ENCODE results near the gene PLA2G4A. TPM values are rescaled to one million over a fixed set of nuclear protein-coding genes. Genes with fewer than 3 reads are reported as not detected.
"Not testable (repeated sequence)": the region's sequence is repeated elsewhere in the genome, so short reads cannot be mapped to it uniquely, and the experiment has no call there.

PLA2G4A gene
- total and polyA plus RNA-seq, 2 donors (not counting 1 experiment from before 2014, with no cell fraction given) = 0.15 TPM; not detected in 1

DNA sequence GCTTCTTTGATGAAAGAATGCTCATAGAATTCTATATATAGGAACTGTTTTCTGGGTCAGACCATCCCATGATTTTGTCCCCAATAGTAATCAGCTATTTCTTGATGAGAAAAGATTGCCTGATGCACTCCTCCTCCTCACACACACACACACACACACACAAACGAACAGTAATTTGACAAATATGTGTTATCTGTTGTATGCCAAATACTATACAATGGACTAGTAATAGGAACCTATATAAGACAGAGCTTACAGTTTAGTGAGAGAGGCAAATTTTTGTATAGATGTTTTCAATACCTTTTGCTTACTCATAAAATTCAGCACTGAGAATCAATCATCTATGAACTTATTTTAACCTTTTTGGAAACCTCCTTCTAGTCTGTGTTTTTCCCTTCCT lies 76.8 kb downstream of the PLA2G4A start:
- no peaks in the 10 kb centered on the region for H3K27me3 Mint-ChIP-seq
- no peaks in the 10 kb centered on the region for H3K4me1 Mint-ChIP-seq
- CTCF ChIA-PET = no interaction called here
- WGBS (ENCODE audit: insufficient coverage) = no CpG with 5 or more reads among the region's 1 CpG
- intact Hi-C loops (cut with micrococcal nuclease) = no loop called here
- no peak overlapping the region for H3K9ac ChIP-seq (ENCODE audit: low read length)
- no peak for ATAC-seq (ENCODE audit: low read depth)
- no peak for TF ChIP-seq EZH2 (IDR thresholded peaks at IDR 0.05; ENCODE audit: borderline replicate concordance, insufficient read depth, low read depth, low read length, poor library complexity, severe bottlenecking)
- H3K27me3 ChIP-seq (replicated peaks in 1 of 4; ENCODE audit: control extremely low read depth in 1 of 4, control insufficient read depth in 3 of 4, insufficient read depth in 4 of 4, low read length in 3 of 4) = no peaks in the 10 kb centered on the region
- no peak overlapping the region for H3K27ac ChIP-seq (ENCODE audit: low read length in 2 of 2)
- no peak for DNase-seq
- H3K9me3 Mint-ChIP-seq (ENCODE audit: insufficient read depth) = no peaks in the 10 kb centered on the region
- H3K4me2 ChIP-seq (replicated peaks; ENCODE audit: low read depth, low read length, poor library complexity, severe bottlenecking) = no peak overlapping the region
- POLR2A ChIA-PET = no interaction called here
- H4K20me1 ChIP-seq (ENCODE audit: control insufficient read depth, insufficient read depth, low read length, poor library complexity, severe bottlenecking) = no peaks in the 10 kb centered on the region
- H3K4me3 ChIP-seq (ENCODE audit: control extremely low read depth in 1 of 5, extremely low read depth in 1 of 5, insufficient read depth in 1 of 5, low read depth in 2 of 5, low read length in 4 of 5) = no peak overlapping the region
- H3K4me3 Mint-ChIP-seq = no peak overlapping the region
- H3K4me1 ChIP-seq (ENCODE audit: control insufficient read depth in 2 of 2, insufficient read depth in 2 of 2, low read length in 2 of 2) = no peaks in the 10 kb centered on the region
- no peaks in the 10 kb centered on the region for H3K36me3 ChIP-seq (replicated peaks in 1 of 2; ENCODE audit: control extremely low read depth in 1 of 2, control insufficient read depth in 1 of 2, extremely low read depth in 1 of 2, insufficient read depth in 2 of 2, low read length in 1 of 2)
- H3K27ac Mint-ChIP-seq = no peak overlapping the region
- no peaks in the 10 kb centered on the region for H3K9me3 ChIP-seq (ENCODE audit: control extremely low read depth in 1 of 3, control insufficient read depth in 2 of 3, insufficient read depth in 1 of 3, low read length in 2 of 3)
- no peak overlapping the region for H2AFZ ChIP-seq (ENCODE audit: insufficient read depth, low read depth, low read length, poor library complexity, severe bottlenecking)
- H3K79me2 ChIP-seq (ENCODE audit: control insufficient read depth, insufficient read depth, low read length) = no peaks in the 10 kb centered on the region

DNA sequence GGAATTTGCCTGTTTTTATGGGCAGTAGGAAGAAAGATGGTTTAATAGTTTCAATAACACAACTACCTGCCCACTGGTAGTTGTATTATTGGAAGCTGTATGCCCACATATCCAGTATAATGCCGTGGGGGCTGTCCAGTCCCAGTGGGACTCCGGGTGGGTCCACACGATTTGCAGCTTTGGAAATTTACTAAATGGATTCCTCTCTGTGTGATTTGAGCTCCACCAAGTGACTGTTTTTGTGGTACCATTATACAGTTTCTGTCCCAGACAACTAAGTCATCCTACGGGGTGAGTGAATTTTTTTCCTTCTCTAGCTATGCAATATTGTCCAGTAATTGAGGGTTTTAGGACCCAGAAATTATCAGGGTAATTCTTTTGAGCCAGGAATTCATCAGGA lies 86.8 kb downstream of the PLA2G4A start:
- Histone ChIP-seq H3K27me3 (replicated peaks in 1 of 4; ENCODE audit: control extremely low read depth in 1 of 4, control insufficient read depth in 3 of 4, insufficient read depth in 4 of 4, low read length in 3 of 4) (no peaks in the 10 kb centered on the region), H2AFZ (ENCODE audit: insufficient read depth, low read depth, low read length, poor library complexity, severe bottlenecking) (no peak overlapping the region), H4K20me1 (ENCODE audit: control insufficient read depth, insufficient read depth, low read length, poor library complexity, severe bottlenecking) (no peaks in the 10 kb centered on the region), H3K79me2 (ENCODE audit: control insufficient read depth, insufficient read depth, low read length) (no peaks in the 10 kb centered on the region), H3K4me3 (ENCODE audit: control extremely low read depth in 1 of 5, extremely low read depth in 1 of 5, insufficient read depth in 1 of 5, low read depth in 2 of 5, low read length in 4 of 5) (no peak overlapping the region), H3K9me3 (ENCODE audit: control extremely low read depth in 1 of 3, control insufficient read depth in 2 of 3, insufficient read depth in 1 of 3, low read length in 2 of 3) (no peaks in the 10 kb centered on the region), H3K9ac (ENCODE audit: low read length) (no peak overlapping the region), H3K36me3 (replicated peaks in 1 of 2; ENCODE audit: control extremely low read depth in 1 of 2, control insufficient read depth in 1 of 2, extremely low read depth in 1 of 2, insufficient read depth in 2 of 2, low read length in 1 of 2) (no peaks in the 10 kb centered on the region), H3K27ac (ENCODE audit: low read length in 2 of 2) (no peak overlapping the region), H3K4me2 (replicated peaks; ENCODE audit: low read depth, low read length, poor library complexity, severe bottlenecking) (no peak overlapping the region), H3K4me1 (ENCODE audit: control insufficient read depth in 2 of 2, insufficient read depth in 2 of 2, low read length in 2 of 2) (no peaks in the 10 kb centered on the region)
- TF ChIP-seq, protein P1, sequence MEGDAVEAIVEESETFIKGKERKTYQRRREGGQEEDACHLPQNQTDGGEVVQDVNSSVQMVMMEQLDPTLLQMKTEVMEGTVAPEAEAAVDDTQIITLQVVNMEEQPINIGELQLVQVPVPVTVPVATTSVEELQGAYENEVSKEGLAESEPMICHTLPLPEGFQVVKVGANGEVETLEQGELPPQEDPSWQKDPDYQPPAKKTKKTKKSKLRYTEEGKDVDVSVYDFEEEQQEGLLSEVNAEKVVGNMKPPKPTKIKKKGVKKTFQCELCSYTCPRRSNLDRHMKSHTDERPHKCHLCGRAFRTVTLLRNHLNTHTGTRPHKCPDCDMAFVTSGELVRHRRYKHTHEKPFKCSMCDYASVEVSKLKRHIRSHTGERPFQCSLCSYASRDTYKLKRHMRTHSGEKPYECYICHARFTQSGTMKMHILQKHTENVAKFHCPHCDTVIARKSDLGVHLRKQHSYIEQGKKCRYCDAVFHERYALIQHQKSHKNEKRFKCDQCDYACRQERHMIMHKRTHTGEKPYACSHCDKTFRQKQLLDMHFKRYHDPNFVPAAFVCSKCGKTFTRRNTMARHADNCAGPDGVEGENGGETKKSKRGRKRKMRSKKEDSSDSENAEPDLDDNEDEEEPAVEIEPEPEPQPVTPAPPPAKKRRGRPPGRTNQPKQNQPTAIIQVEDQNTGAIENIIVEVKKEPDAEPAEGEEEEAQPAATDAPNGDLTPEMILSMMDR (IDR thresholded peaks at IDR 0.05) = no peak
- TF ChIP-seq EZH2 (IDR thresholded peaks at IDR 0.05; ENCODE audit: borderline replicate concordance, insufficient read depth, low read depth, low read length, poor library complexity, severe bottlenecking) = no peak
- Mint-ChIP-seq H3K27me3 (no peaks in the 10 kb centered on the region), H3K27ac (no peak overlapping the region), H3K4me1 (no peaks in the 10 kb centered on the region), H3K4me3 (no peak overlapping the region), H3K9me3 (ENCODE audit: insufficient read depth) (peaks cover 2% of the 10 kb centered on the region)
- WGBS (ENCODE audit: insufficient coverage) = no CpG with 5 or more reads among the region's 4 CpGs
- no peak for ATAC-seq (ENCODE audit: low read depth)
- ChIA-PET POLR2A (no interaction called here), CTCF (no interaction called here)
- intact Hi-C loops (cut with micrococcal nuclease) = no loop called here
- DNase-seq = no peak

DNA sequence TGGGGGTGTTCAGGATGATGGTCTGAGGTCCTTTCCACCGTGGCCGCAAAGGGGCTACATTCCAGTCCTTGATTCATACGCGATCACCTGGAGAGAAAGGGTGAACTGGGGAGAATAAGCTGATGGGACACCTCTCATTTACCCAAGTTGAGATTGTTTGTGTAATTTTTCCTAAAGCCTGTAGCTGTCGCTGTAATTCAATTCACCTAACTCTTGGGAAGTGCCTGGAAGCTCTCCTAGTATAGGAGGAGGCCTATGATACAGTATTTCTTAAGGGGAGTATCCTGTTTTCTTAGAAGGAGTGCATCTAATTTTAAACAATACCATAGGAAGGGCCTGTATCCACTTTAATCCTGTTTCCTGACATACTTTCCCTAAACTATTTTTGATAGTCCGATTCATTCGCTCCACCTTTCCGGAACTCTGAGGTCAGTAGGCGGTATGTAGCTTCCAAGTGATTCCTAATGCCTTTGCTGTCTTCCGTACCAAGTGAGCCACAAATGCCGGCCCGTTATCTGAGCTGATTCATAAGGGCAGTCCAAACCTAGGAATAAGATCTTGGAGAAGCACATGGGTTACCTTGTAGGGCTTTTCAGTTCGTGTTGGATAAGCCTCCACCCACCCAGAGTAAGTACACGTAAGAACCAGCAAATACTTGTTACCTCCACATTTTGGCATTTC lies 88.5 kb downstream of the PLA2G4A start:
- H3K9me3 ChIP-seq (ENCODE audit: control extremely low read depth in 1 of 3, control insufficient read depth in 2 of 3, insufficient read depth in 1 of 3, low read length in 2 of 3); H3K27me3 ChIP-seq (replicated peaks in 1 of 4; ENCODE audit: control extremely low read depth in 1 of 4, control insufficient read depth in 3 of 4, insufficient read depth in 4 of 4, low read length in 3 of 4); H3K4me1 Mint-ChIP-seq; H3K27me3 Mint-ChIP-seq; H3K4me1 ChIP-seq (ENCODE audit: control insufficient read depth in 2 of 2, insufficient read depth in 2 of 2, low read length in 2 of 2); ATAC-seq (ENCODE audit: low read depth); H3K79me2 ChIP-seq (ENCODE audit: control insufficient read depth, insufficient read depth, low read length); intact Hi-C loops (cut with micrococcal nuclease); H3K36me3 ChIP-seq (replicated peaks in 1 of 2; ENCODE audit: control extremely low read depth in 1 of 2, control insufficient read depth in 1 of 2, extremely low read depth in 1 of 2, insufficient read depth in 2 of 2, low read length in 1 of 2); POLR2A ChIA-PET; DNase-seq; H3K9ac ChIP-seq (ENCODE audit: low read length); H2AFZ ChIP-seq (ENCODE audit: insufficient read depth, low read depth, low read length, poor library complexity, severe bottlenecking); H3K27ac Mint-ChIP-seq; H4K20me1 ChIP-seq (ENCODE audit: control insufficient read depth, insufficient read depth, low read length, poor library complexity, severe bottlenecking); CTCF ChIA-PET; H3K4me2 ChIP-seq (replicated peaks; ENCODE audit: low read depth, low read length, poor library complexity, severe bottlenecking); H3K4me3 ChIP-seq (ENCODE audit: control extremely low read depth in 1 of 5, extremely low read depth in 1 of 5, insufficient read depth in 1 of 5, low read depth in 2 of 5, low read length in 4 of 5); H3K4me3 Mint-ChIP-seq; H3K27ac ChIP-seq (ENCODE audit: low read length in 2 of 2); H3K9me3 Mint-ChIP-seq (ENCODE audit: insufficient read depth): not testable (repeated sequence)
- 100% methylated on average over 7 of the region's 14 CpGs for WGBS (ENCODE audit: insufficient coverage)

Data from B cell (primary cell).